CD4-positive, alpha-beta T cell (primary cell): ENCODE measurements around the gene DRAXIN. TPM values are rescaled to one million over a fixed set of nuclear protein-coding genes. Genes with fewer than 3 reads are reported as not detected.

Experiments
- ATAC-seq: fragments of 200-7000 bp; cut with Tn5 transposase; one replicate; pipeline ENCODE4 v1.10.0; 2022; ENCODE audit warnings: mild to moderate bottlenecking; ENCODE audit not compliant: poor library complexity
- CTCF ChIA-PET: fragments of 350-600 bp; sonication (Branson Sonifier 250); formaldehyde crosslinking; loops from one replicate; lab custom pipeline; 2021; ENCODE audit warnings: antibody characterized with exemption, inconsistent platforms; lab: Charles Lee
- POLR2A ChIA-PET: fragments of 350-600 bp; sonication (Branson Sonifier 250); formaldehyde crosslinking; loops from one replicate; lab custom pipeline; 2021; ENCODE audit warnings: antibody characterized with exemption, inconsistent platforms; lab: Charles Lee
- DNase-seq, 14 experiments: peaks; one replicate each; pipeline ENCODE4 v3.0.0-alpha.2; 2013 to 2020; ENCODE audit warnings: mixed read lengths in 2 of 14
- H3K27ac ChIP-seq, 2 donors: one replicate each; pipeline versions ENCODE4 v1.5.1 to v1.7.0; 2013; ENCODE audit warnings: low read length in 2 of 2, low read depth in 1 of 2, mild to moderate bottlenecking in 1 of 2
- H3K27me3 ChIP-seq, 2 experiments: 1 replicate in 1 of 2; 2 replicates in 1 of 2; pipeline versions ENCODE4 v1.6.1 to v1.7.0; 2013; ENCODE audit warnings: low read length in 2 of 2, control low read depth in 1 of 2, mild to moderate bottlenecking in 1 of 2, moderate library complexity in 1 of 2; ENCODE audit not compliant: insufficient read depth in 2 of 2, control insufficient read depth in 1 of 2
- H3K36me3 ChIP-seq: one replicate; pipeline ENCODE4 v1.6.1; 2013; ENCODE audit warnings: low read length, control low read depth; ENCODE audit not compliant: insufficient read depth
- H3K4me1 ChIP-seq: one replicate; pipeline ENCODE4 v1.6.1; 2013; ENCODE audit warnings: low read length, control low read depth; ENCODE audit not compliant: insufficient read depth
- H3K4me3 ChIP-seq: one replicate; pipeline ENCODE4 v1.5.1; 2013; ENCODE audit warnings: mild to moderate bottlenecking, low read length, moderate library complexity
- H3K9me3 ChIP-seq, 2 experiments: 1 replicate in 1 of 2; 2 replicates in 1 of 2; pipeline versions ENCODE4 v1.6.1 to v1.7.0; 2013; ENCODE audit warnings: low read length in 2 of 2, mild to moderate bottlenecking in 2 of 2, control low read depth in 1 of 2, moderate library complexity in 1 of 2; ENCODE audit not compliant: control insufficient read depth in 1 of 2, insufficient read depth in 1 of 2
- H3K27ac Mint-ChIP-seq: one replicate; pipeline ENCODE4 v1.8.0; 2020; ENCODE audit warnings: mixed read lengths
- H3K27me3 Mint-ChIP-seq: one replicate; pipeline ENCODE4 v1.8.0; 2021; ENCODE audit warnings: mixed read lengths
- H3K36me3 Mint-ChIP-seq: one replicate; pipeline ENCODE4 v1.8.0; 2021; ENCODE audit warnings: low read depth, mixed read lengths
- H3K4me1 Mint-ChIP-seq: one replicate; pipeline ENCODE4 v1.8.0; 2021; ENCODE audit warnings: low read depth, mixed read lengths
- H3K4me3 Mint-ChIP-seq: one replicate; pipeline ENCODE4 v1.8.0; 2020; ENCODE audit warnings: mild to moderate bottlenecking, mixed read lengths
- H3K9me3 Mint-ChIP-seq: one replicate; pipeline ENCODE4 v1.8.0; 2020; ENCODE audit warnings: mixed read lengths
- CTCF ChIP-seq: fragments of 200-600 bp; IDR thresholded peaks from one replicate; pipeline ENCODE4 v1.8.0; 2022; ENCODE audit warnings: antibody characterized with exemption, mild to moderate bottlenecking
- intact Hi-C, 2 experiments: fragments of 100-400 bp; cut with DNase I in 1 of 2; cut with micrococcal nuclease in 1 of 2; formaldehyde crosslinking; loops; one replicate each; pipeline versions ENCODE4 v1.15.1 to v1.9.0; 2023 to 2025; cut with DNase I, micrococcal nuclease
- total RNA-seq, 174 experiments: library from RNA in 2 of 174; stranded (reverse) in 2 of 174; gene quantifications; one replicate each; pipeline ENCODE4 v1.2.3 and lab custom pipeline; 2021 to 2026

DRAXIN gene
- total RNA-seq, 2 experiments from 2014 or later: 0.05 to 0.08 TPM

GRCh38 chr1:11643782-11644181 lies 47.7 kb upstream of the DRAXIN start:
- ChIA-PET CTCF (interaction anchor here (2.6 to 3.2 kb wide), 3 partner anchors 76 to 606 kb away, joined by 18 to 21 read pairs (median 19); no protein-coding TSS in a partner anchor), POLR2A (interaction anchor here (1.0 kb wide), 1 partner anchor 76 kb away, joined by 3 read pairs; no protein-coding TSS in a partner anchor)
- Mint-ChIP-seq H3K4me3 (no peak overlapping the region), H3K9me3 (no peaks in the 10 kb centered on the region), H3K36me3 (no peaks in the 10 kb centered on the region), H3K27ac (no peak overlapping the region), H3K4me1 (peaks cover 3% of the 10 kb centered on the region), H3K27me3 (peaks cover 5% of the 10 kb centered on the region)
- ATAC-seq (no peak), DNase-seq (no peak)
- intact Hi-C loops: loop anchor here in 1 of 2 experiments (10.0 kb wide), 1 partner anchor 1149 kb away; no protein-coding TSS in a partner anchor
- H3K4me1 ChIP-seq: peaks cover 7% of the 10 kb centered on the region
- TF ChIP-seq CTCF: no peak
- no peaks in the 10 kb centered on the region for H3K9me3 ChIP-seq
- H3K27me3 ChIP-seq: peaks cover 0 to 2% of the 10 kb centered on the region in 2 experiments
- no peaks in the 10 kb centered on the region for H3K36me3 ChIP-seq
- no peak overlapping the region for H3K4me3 ChIP-seq
- H3K27ac ChIP-seq: no peak overlapping the region

GRCh38 chr1:11645270-11645669 lies 46.2 kb upstream of the DRAXIN start:
- H3K4me1 Mint-ChIP-seq: peaks cover 16% of the 10 kb centered on the region
- H3K4me1 ChIP-seq: peaks cover 22% of the 10 kb centered on the region
- H3K4me3 Mint-ChIP-seq: no peak overlapping the region
- H3K36me3 ChIP-seq: no peaks in the 10 kb centered on the region
- no peak overlapping the region for H3K4me3 ChIP-seq
- POLR2A ChIA-PET: interaction anchor here (1.0 to 1.4 kb wide), 5 partner anchors 10 to 608 kb away, joined by 3 to 5 read pairs (median 3); partner anchors contain the start of genes AGTRAP and FBXO44
- ATAC-seq (no peak), DNase-seq (no peak)
- no peak overlapping the region for H3K27ac ChIP-seq
- no peaks in the 10 kb centered on the region for H3K9me3 Mint-ChIP-seq
- intact Hi-C loops: loop anchor here in 1 of 2 experiments (10.0 kb wide), 1 partner anchor 1150 kb away; no protein-coding TSS in a partner anchor
- H3K9me3 ChIP-seq: no peaks in the 10 kb centered on the region
- CTCF ChIA-PET: interaction anchor here (0.5 to 2.6 kb wide), 12 partner anchors 14 to 608 kb away, joined by 3 to 21 read pairs (median 4); partner anchors contain the start of genes FBXO6 and MAD2L2
- peaks cover 5% of the 10 kb centered on the region for H3K27me3 Mint-ChIP-seq
- H3K27me3 ChIP-seq: no peaks in the 10 kb centered on the region
- H3K36me3 Mint-ChIP-seq: no peaks in the 10 kb centered on the region
- H3K27ac Mint-ChIP-seq: no peak overlapping the region
- TF ChIP-seq CTCF: no peak

GRCh38 chr1:11645670-11646265 lies 45.7 kb upstream of the DRAXIN start:
- ChIA-PET CTCF (interaction anchor here (0.6 to 2.6 kb wide), 20 partner anchors 9 to 608 kb away, joined by 3 to 21 read pairs (median 4); partner anchors contain the start of genes FBXO6 and MAD2L2), POLR2A (interaction anchor here (1.0 to 1.4 kb wide), 5 partner anchors 9 to 608 kb away, joined by 3 to 5 read pairs (median 3); partner anchors contain the start of genes AGTRAP and FBXO44)
- Histone ChIP-seq H3K4me1 (peaks cover 26% of the 10 kb centered on the region), H3K27me3 (no peaks in the 10 kb centered on the region), H3K27ac (no peak overlapping the region), H3K36me3 (no peaks in the 10 kb centered on the region), H3K4me3 (no peak overlapping the region), H3K9me3 (no peaks in the 10 kb centered on the region)
- intact Hi-C loops: loop anchor here in 1 of 2 experiments (10.0 kb wide), 1 partner anchor 1151 kb away; no protein-coding TSS in a partner anchor
- peak; percentile 75 for TF ChIP-seq CTCF
- Mint-ChIP-seq H3K4me1 (peaks cover 19% of the 10 kb centered on the region), H3K27ac (no peak overlapping the region), H3K36me3 (no peaks in the 10 kb centered on the region), H3K9me3 (no peaks in the 10 kb centered on the region), H3K4me3 (no peak overlapping the region), H3K27me3 (peaks cover 5% of the 10 kb centered on the region)
- ATAC-seq: peak; percentile 59
- DNase-seq: peak; percentile 71 to 90 (median 78)
